SK-N-SH (cell line): ENCODE data around the gene KANK3. TPM values are rescaled to one million over a fixed set of nuclear protein-coding genes. Genes with fewer than 3 reads are reported as not detected.

Source experiments
- CTCF ChIA-PET: fragments of 300-600, 350-600 bp; formaldehyde crosslinking; extraction: SDS; loops from one replicate; lab custom pipeline; 2021; lab: Yijun Ruan, JAX
- POLR2A ChIA-PET: fragments of 350-600 bp; sonication (Branson Sonifier 250); formaldehyde crosslinking; extraction: SDS; loops from one replicate; lab custom pipeline; 2020; ENCODE audit warnings: antibody characterized with exemption, inconsistent platforms; lab: Yijun Ruan, JAX
- DNase-seq: peaks from one replicate; pipeline ENCODE4 v3.0.0; 2012
- H2AFZ ChIP-seq: fragments of 200-600 bp; sonication (generic); 2 replicates; pipeline ENCODE4 v1.8.1; 2016; ENCODE audit warnings: antibody characterized with exemption, mild to moderate bottlenecking, low read depth
- H3F3A ChIP-seq: fragments of 200-600 bp; sonication (generic); replicated peaks from 2 replicates; pipeline ENCODE3; 2016; ENCODE audit warnings: antibody characterized with exemption, mild to moderate bottlenecking; ENCODE audit not compliant: insufficient read depth
- H3K27ac ChIP-seq, 2 experiments: fragments of 200-500 bp in 1 of 2; fragments of 200-600 bp in 1 of 2; sonication (Bioruptor generic) in 1 of 2; sonication (generic), shearing (Covaris generic) in 1 of 2; 2 replicates each; pipeline versions ENCODE4 v1.5.1 to v1.6.1; 2014 to 2016; ENCODE audit warnings: low read depth in 2 of 2, inconsistent platforms in 1 of 2, low read length in 1 of 2, mild to moderate bottlenecking in 1 of 2, mixed read lengths in 1 of 2
- H3K27me3 ChIP-seq: fragments of 200-600 bp; sonication (generic), shearing (Covaris generic); 2 replicates; pipeline ENCODE4 v1.6.1; 2016; ENCODE audit warnings: mixed run types; ENCODE audit not compliant: insufficient read depth
- H3K36me3 ChIP-seq, 2 experiments: fragments of 200-500 bp in 1 of 2; fragments of 200-600 bp in 1 of 2; sonication (Bioruptor generic) in 1 of 2; sonication (generic) in 1 of 2; replicated peaks in 1 of 2; 2 replicates each; pipeline versions ENCODE3 to v1.5.1; 2014 to 2016; ENCODE audit warnings: low read length in 1 of 2, mild to moderate bottlenecking in 1 of 2; ENCODE audit not compliant: insufficient read depth in 2 of 2, control insufficient read depth in 1 of 2
- H3K4me1 ChIP-seq, 2 experiments: fragments of 200-500 bp in 1 of 2; fragments of 200-600 bp in 1 of 2; sonication (Bioruptor generic) in 1 of 2; sonication (generic), shearing (Covaris generic) in 1 of 2; 2 replicates each; pipeline versions ENCODE4 v1.5.1 to v1.6.1; 2014 to 2016; ENCODE audit warnings: low read depth in 1 of 2, low read length in 1 of 2, mixed run types in 1 of 2; ENCODE audit not compliant: insufficient read depth in 2 of 2, control insufficient read depth in 1 of 2
- H3K4me2 ChIP-seq: fragments of 200-600 bp; sonication (generic), shearing (Covaris generic); 2 replicates; pipeline ENCODE4 v1.6.1; 2017; ENCODE audit warnings: mixed run types
- H3K4me3 ChIP-seq, 2 experiments: fragments of 200-500 bp in 1 of 2; fragments of 200-600 bp in 1 of 2; sonication (Bioruptor generic) in 1 of 2; sonication (generic), shearing (Covaris generic) in 1 of 2; 2 replicates each; pipeline versions ENCODE4 v1.5.1 to v1.8.1; 2014 to 2016; ENCODE audit warnings: low read depth in 2 of 2, inconsistent platforms in 1 of 2, low read length in 1 of 2, mild to moderate bottlenecking in 1 of 2, mixed read lengths in 1 of 2, moderate library complexity in 1 of 2
- H3K79me2 ChIP-seq: fragments of 200-600 bp; sonication (generic); 2 replicates; pipeline ENCODE4 v1.8.1; 2017; ENCODE audit warnings: mild to moderate bottlenecking; ENCODE audit not compliant: insufficient read depth
- H3K9ac ChIP-seq: fragments of 200-600 bp; sonication (generic); 2 replicates; pipeline ENCODE4 v1.6.1; 2017; ENCODE audit warnings: mixed run types
- H3K9me2 ChIP-seq: fragments of 200-600 bp; sonication (generic); 2 replicates; pipeline ENCODE4 v1.6.1; 2017; ENCODE audit warnings: mixed run types
- H3K9me3 ChIP-seq: fragments of 200-600 bp; sonication (generic); 2 replicates; pipeline ENCODE4 v1.6.1; 2017; ENCODE audit warnings: mixed run types, mild to moderate bottlenecking, moderate library complexity
- H4K20me1 ChIP-seq: fragments of 200-600 bp; sonication (generic); 2 replicates; pipeline ENCODE4 v1.6.1; 2017; ENCODE audit warnings: mild to moderate bottlenecking, mixed run types; ENCODE audit not compliant: insufficient read depth
- CHD2 ChIP-seq: fragments of 150-350 bp; IDR thresholded peaks from 2 replicates; pipeline ENCODE4 v1.6.1; 2018; ENCODE audit warnings: low read length; ENCODE audit not compliant: partially characterized antibody
- ELF1 ChIP-seq: IDR thresholded peaks from 2 replicates; pipeline ENCODE4 v1.4.0; 2012
- EP300 ChIP-seq, 2 experiments: IDR thresholded peaks; 2 replicates each; pipeline versions ENCODE4 v1.4.0 to v1.6.1; 2012; ENCODE audit warnings: borderline replicate concordance in 1 of 2, low read depth in 1 of 2, low read length in 1 of 2
- EZH2phosphoT487 ChIP-seq: fragments of 200-600 bp; sonication (generic); IDR thresholded peaks from 2 replicates; pipeline ENCODE4 v1.6.1; 2017; ENCODE audit warnings: low read depth, mixed run types, mild to moderate bottlenecking, antibody characterized with exemption, moderate library complexity, borderline replicate concordance
- FOSL2 ChIP-seq: IDR thresholded peaks from 2 replicates; pipeline ENCODE4 v1.4.0; 2012; ENCODE audit warnings: low read depth, mild to moderate bottlenecking, moderate library complexity, borderline replicate concordance
- GABPA ChIP-seq: IDR thresholded peaks from 2 replicates; pipeline ENCODE4 v1.4.0; 2012; ENCODE audit warnings: low read depth, mild to moderate bottlenecking
- GATA2 ChIP-seq: sonication (generic); formaldehyde crosslinking; IDR thresholded peaks from 2 replicates; pipeline ENCODE4 v1.5.0; 2020; ENCODE audit warnings: mild to moderate bottlenecking, missing genetic modification reagents
- JUND ChIP-seq: IDR thresholded peaks from 2 replicates; pipeline ENCODE4 v1.4.0; 2012
- MAX ChIP-seq: IDR thresholded peaks from 2 replicates; pipeline ENCODE4 v1.4.0; 2012; ENCODE audit warnings: low read depth
- MEF2A ChIP-seq: IDR thresholded peaks from 2 replicates; pipeline ENCODE4 v1.4.0; 2012; ENCODE audit warnings: low read depth, borderline replicate concordance
- MXI1 ChIP-seq: IDR thresholded peaks from 2 replicates; pipeline ENCODE4 v1.6.1; 2012; ENCODE audit warnings: mild to moderate bottlenecking, low read depth, low read length, improper control_type of control experiment
- NFIC ChIP-seq: IDR thresholded peaks from 2 replicates; pipeline ENCODE4 v1.4.0; 2012; ENCODE audit warnings: borderline replicate concordance
- NRF1 ChIP-seq: IDR thresholded peaks from 2 replicates; pipeline ENCODE4 v1.6.1; 2012; ENCODE audit warnings: low read depth, mild to moderate bottlenecking, low read length
- PBX3 ChIP-seq: IDR thresholded peaks from 2 replicates; pipeline ENCODE4; 2012
- POLR2AphosphoS5 ChIP-seq: IDR thresholded peaks from 2 replicates; pipeline ENCODE4 v1.6.1; 2012; ENCODE audit warnings: low read depth, low read length
- RAD21 ChIP-seq: IDR thresholded peaks from 2 replicates; pipeline ENCODE4 v1.6.1; 2012; ENCODE audit warnings: mild to moderate bottlenecking, low read length
- RCOR1 ChIP-seq: fragments of 150-350 bp; IDR thresholded peaks from 2 replicates; pipeline ENCODE4 v1.6.1; 2017; ENCODE audit warnings: antibody characterized with exemption, low read length
- RFX5 ChIP-seq: IDR thresholded peaks from 2 replicates; pipeline ENCODE4 v1.6.1; 2012; ENCODE audit warnings: mild to moderate bottlenecking, improper control_type of control experiment, low read length
- SMC3 ChIP-seq: IDR thresholded peaks from 2 replicates; pipeline ENCODE4 v1.6.1; 2012; ENCODE audit warnings: low read depth, low read length, improper control_type of control experiment
- TCF12 ChIP-seq: IDR thresholded peaks from 2 replicates; pipeline ENCODE4 v1.4.0; 2012
- USF2 ChIP-seq: fragments of 150-350 bp; IDR thresholded peaks from 2 replicates; pipeline ENCODE4 v1.6.1; 2017; ENCODE audit warnings: antibody characterized with exemption, low read length, low read depth, borderline replicate concordance
- YY1 ChIP-seq: IDR thresholded peaks from 2 replicates; pipeline ENCODE4 v1.4.0; 2012; ENCODE audit warnings: low read depth, mild to moderate bottlenecking
- WGBS: methylation state at CpG from one replicate; pipeline ENCODE4 v1.1.6; 2017; ENCODE audit warnings: low lambda C conversion rate; 5-methylcytosine and 5-hydroxymethylcytosine counted together
- polyA plus RNA-seq, 3 experiments: library from polyadenylated mRNA; depleted of rRNA; stranded (reverse); fragments of >200 nt; gene quantifications; 2 replicates each; pipeline ENCODE4 v1.2.3, GENCODE V29; 2012

KANK3 gene
- 0.51 and 0.91 TPM in 2 replicates for polyA plus RNA-seq (2012; rRNA removed)
- polyA plus RNA-seq (2012; cell fraction: cytosol; rRNA removed) = 0.12 and 0.17 TPM in 2 replicates
- polyA plus RNA-seq (2012; cell fraction: nucleus; rRNA removed) = 1.5 and 1.7 TPM in 2 replicates

GRCh38 chr19:8342684-8343482 lies at the start of gene KANK3:
KANK3 (minus strand) TSS chr19:8343262; CDS start chr19:8337828, 5,434 bp downstream.
- Histone ChIP-seq H3K79me2 (no peaks in the 10 kb centered on the region), H3K27ac (no peak within 1 kb of the TSS), H3K4me2 (peak within 1 kb of the TSS; percentile 59), H3K9me2 (no peaks in the 10 kb centered on the region), H3K4me1 (no peaks in the 10 kb centered on the region; a peak in 1 of 4 replicates), H3K36me3 (no peaks in the 10 kb centered on the region), H3K27me3 (peaks cover 7% of the 10 kb centered on the region; the same call in 1 of the 2 replicates), H3K4me3 (peak within 1 kb of the TSS; percentile 39 to 50; a peak in 3 of 4 replicates), H4K20me1 (no peaks in the 10 kb centered on the region), H3K9me3 (no peaks in the 10 kb centered on the region), H2AFZ (peak within 1 kb of the TSS; percentile 68; the same call in 1 of the 2 replicates), H3F3A (peaks cover 3% of the 10 kb centered on the region), H3K9ac (no peak within 1 kb of the TSS)
- 15% methylated on average over 20 of the region's 65 CpGs for WGBS
- CTCF ChIA-PET = interaction anchor here (1.4 to 6.5 kb wide), 4 partner anchors 9 to 238 kb away, joined by 4 to 61 read pairs (median 6); no protein-coding TSS in a partner anchor
- POLR2A ChIA-PET = no interaction called here
- DNase-seq = peak; percentile 99
- TF ChIP-seq TCF12 = no peak
- TF ChIP-seq NFIC = no peak
- TF ChIP-seq PBX3 = peak; percentile 99
- TF ChIP-seq GABPA = no peak

GRCh38 chr19:8392017-8392591 lies 49.0 kb upstream of the KANK3 start:
- Histone ChIP-seq H3K36me3 (peaks cover 0 to 7% of the 10 kb centered on the region in 2 experiments), H3K4me1 (peaks cover 14 to 34% of the 10 kb centered on the region in 2 experiments; a peak in 2 of 4 replicates), H3K27me3 (no peaks in the 10 kb centered on the region), H3K4me3 (peak overlapping the region; percentile 39; a peak in 3 of 4 replicates), H3K9ac (no peak overlapping the region), H2AFZ (no peak overlapping the region), H3K27ac (peak overlapping the region in 1 of 2 experiments; percentile 80; a peak in 2 of 4 replicates), H3K9me3 (no peaks in the 10 kb centered on the region), H3F3A (peaks cover 16% of the 10 kb centered on the region), H3K4me2 (peak overlapping the region; percentile 94), H3K79me2 (peaks cover 77% of the 10 kb centered on the region), H3K9me2 (no peaks in the 10 kb centered on the region), H4K20me1 (peaks cover 60% of the 10 kb centered on the region)
- POLR2A ChIA-PET = interaction anchor here (0.6 to 1.9 kb wide), 4 partner anchors 19 to 881 kb away, joined by 3 to 4 read pairs (median 3); partner anchors contain the start of genes MARCHF2 and ZNF414
- peak; percentile 57 for DNase-seq
- CTCF ChIA-PET = interaction anchor here (0.9 to 8.0 kb wide), 2 partner anchors 38 to 114 kb away, joined by 3 to 78 read pairs; no protein-coding TSS in a partner anchor
- WGBS = 27% methylated on average over 3 of the region's 11 CpGs
- peak; percentile 23 for TF ChIP-seq CHD2
- TF ChIP-seq RAD21 = 0 out of 2 replicates have a peak, but pooled peaks have one; percentile 3
- no peak for TF ChIP-seq EZH2phosphoT487
- TF ChIP-seq MEF2A = no peak
- TF ChIP-seq FOSL2 = no peak
- TF ChIP-seq POLR2AphosphoS5 = no peak
- TF ChIP-seq SMC3 = no peak
- no peak for TF ChIP-seq RFX5
- TF ChIP-seq RCOR1 = no peak
- TF ChIP-seq YY1 = no peak
- no peak for TF ChIP-seq ELF1
- TF ChIP-seq PBX3 = no peak
- no peak for TF ChIP-seq NRF1
- no peak for TF ChIP-seq JUND
- no peak for TF ChIP-seq USF2
- no peak for TF ChIP-seq GABPA
- TF ChIP-seq EP300 (IDR thresholded peaks at IDR 0.05; ENCODE audit: borderline replicate concordance in 1 of 2, low read depth in 1 of 2, low read length in 1 of 2) = no peak
- 0 out of 2 replicates have a peak, but pooled peaks have one; percentile 12 for TF ChIP-seq TCF12
- TF ChIP-seq NFIC = no peak
- TF ChIP-seq MXI1 = peak; percentile 55; the same call in 1 of the 2 replicates
- no peak for TF ChIP-seq MAX
- TF ChIP-seq GATA2 = no peak
